Measurements from ENCODE around the gene ACTN1.

The ACTN1 gene

GRCh38 chr14:68956724-68957123 is 22.4 kb downstream of the ACTN1 start:
- TF ChIP-seq CTCF (IDR thresholded peaks at IDR 0.05; ENCODE audit: borderline replicate concordance, control extremely low read depth, extremely low read depth, insufficient read depth, missing control alignments) = no peak
- DNase-seq (ENCODE audit: low spot score) = no peak
- in situ Hi-C loops (cut with MboI; ENCODE audit: low sequenced_read_pairs, unreplicated experiment) = no loop called here

GRCh38 chr14:68955851-68956179 is 23.3 kb downstream of the ACTN1 start:
- in situ Hi-C loops (cut with MboI; ENCODE audit: low sequenced_read_pairs, unreplicated experiment) = no loop called here

DNA sequence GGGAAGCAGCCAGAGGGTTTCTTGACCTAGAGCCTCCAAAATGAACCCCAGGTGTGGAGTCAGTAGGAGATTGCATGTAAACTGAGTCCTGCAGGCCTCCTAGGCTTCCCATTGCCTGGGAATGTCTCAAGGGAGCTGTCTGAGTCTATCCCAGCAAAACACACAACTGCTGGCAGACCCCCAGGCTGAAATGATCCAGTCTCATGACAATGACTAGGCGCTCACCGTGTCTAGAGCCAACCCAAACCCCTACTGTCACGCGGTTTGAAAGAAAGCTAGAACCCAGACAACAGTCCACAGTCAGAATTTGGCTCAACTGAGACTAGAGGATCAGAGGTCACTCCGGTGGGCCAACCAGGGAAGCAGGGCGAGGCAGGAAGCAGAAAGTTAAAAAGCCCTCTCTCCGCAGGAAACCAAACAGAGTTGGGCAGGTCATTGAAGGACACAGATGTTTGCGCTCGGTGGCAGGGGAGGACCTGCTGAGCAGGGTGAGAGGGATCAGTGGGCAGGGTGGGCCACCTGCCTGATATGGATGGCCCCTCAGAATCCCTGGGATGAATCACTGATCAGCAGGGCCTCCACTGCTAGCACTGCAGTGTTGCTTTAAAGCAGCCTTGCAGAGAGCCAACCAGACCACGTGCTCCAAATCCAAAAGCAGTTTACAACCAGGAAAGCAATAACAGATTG is 23.8 kb downstream of the ACTN1 start:
- no peak for TF ChIP-seq CTCF (IDR thresholded peaks at IDR 0.05; ENCODE audit: borderline replicate concordance, control extremely low read depth, extremely low read depth, insufficient read depth, missing control alignments)
- in situ Hi-C loops (cut with MboI; ENCODE audit: low sequenced_read_pairs, unreplicated experiment) = no loop called here
- no peak for DNase-seq (ENCODE audit: low spot score)

More at GRCh38 chr14:68955851-68956179, 23.3 kb downstream of the ACTN1 start:
- no peak for DNase-seq (ENCODE audit: low spot score)
- TF ChIP-seq CTCF (IDR thresholded peaks at IDR 0.05; ENCODE audit: borderline replicate concordance, control extremely low read depth, extremely low read depth, insufficient read depth, missing control alignments) = no peak

DNA sequence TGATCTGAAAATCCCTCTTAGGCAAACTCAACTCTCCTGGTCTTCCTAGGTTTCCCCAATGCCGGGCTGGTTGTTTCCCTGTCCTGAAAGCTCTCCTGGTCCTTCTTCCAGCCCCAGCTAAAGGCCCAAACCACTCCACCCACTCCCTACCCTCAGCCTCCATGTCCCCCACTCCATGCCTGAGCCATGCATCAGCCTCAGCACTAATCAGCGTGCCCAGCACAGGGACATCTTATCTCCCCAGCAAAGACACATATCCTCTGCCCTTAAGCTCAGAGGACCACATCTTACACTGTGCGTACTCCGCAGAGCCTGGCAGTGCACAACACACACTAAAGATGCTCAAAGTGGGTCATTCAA is 25.9 kb downstream of the ACTN1 start:
- no peak for TF ChIP-seq CTCF (IDR thresholded peaks at IDR 0.05; ENCODE audit: borderline replicate concordance, control extremely low read depth, extremely low read depth, insufficient read depth, missing control alignments)
- in situ Hi-C loops (cut with MboI; ENCODE audit: low sequenced_read_pairs, unreplicated experiment) = no loop called here
- no peak for DNase-seq (ENCODE audit: low spot score)

GRCh38 chr14:68952531-68953195 is 26.4 kb downstream of the ACTN1 start:
- in situ Hi-C loops (cut with MboI; ENCODE audit: low sequenced_read_pairs, unreplicated experiment) = no loop called here
- TF ChIP-seq CTCF (IDR thresholded peaks at IDR 0.05; ENCODE audit: borderline replicate concordance, control extremely low read depth, extremely low read depth, insufficient read depth, missing control alignments) = no peak
- no peak for DNase-seq (ENCODE audit: low spot score)

DNA sequence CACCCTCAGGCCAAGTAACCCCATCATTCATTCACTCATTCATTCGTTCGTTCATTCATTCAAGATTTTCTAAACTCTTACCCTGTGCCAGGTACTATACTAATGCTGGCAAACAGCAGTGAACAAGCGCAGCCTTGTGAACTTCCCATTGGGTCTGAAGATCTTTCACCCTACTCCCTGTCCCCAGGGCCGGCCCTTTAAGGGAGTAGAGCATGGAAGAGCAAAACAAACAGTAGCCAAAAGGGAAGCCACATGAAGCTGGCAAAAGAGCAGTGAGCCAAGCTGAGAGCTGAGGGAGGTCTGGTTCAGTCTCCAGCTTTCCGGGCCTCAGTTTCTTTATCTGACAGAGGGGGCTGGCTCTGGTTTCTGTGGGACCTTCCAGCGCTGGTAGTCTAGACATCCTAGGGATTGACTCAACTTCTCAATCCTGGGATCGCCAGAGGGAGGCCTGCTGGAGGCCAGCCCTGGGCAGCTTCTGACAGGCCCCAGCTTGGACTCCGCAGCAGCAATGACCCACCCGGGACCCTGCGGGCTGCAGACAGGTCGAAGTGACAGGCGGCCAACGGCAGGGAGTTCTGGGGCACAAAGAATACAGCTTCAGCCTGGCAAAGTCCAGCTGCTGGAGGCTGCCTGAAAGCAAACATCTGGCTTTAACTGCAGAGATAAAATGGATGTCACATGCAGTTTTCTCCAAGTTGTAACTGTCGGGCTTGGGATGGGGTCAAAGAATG is 27.1 kb downstream of the ACTN1 start:
- TF ChIP-seq CTCF (IDR thresholded peaks at IDR 0.05; ENCODE audit: borderline replicate concordance, control extremely low read depth, extremely low read depth, insufficient read depth, missing control alignments) = no peak
- in situ Hi-C loops (cut with MboI; ENCODE audit: low sequenced_read_pairs, unreplicated experiment) = no loop called here
- DNase-seq (ENCODE audit: low spot score) = no peak

Data from GM13976 (cell line).